NCI-H2227 treated with DMSO at 0.1 percent for 48 hours (cell line): ENCODE measurements around the gene KYNU.
A peak's percentile ranks its signal among the peaks of the same experiment; 100 is the strongest.
"Not testable (repeated sequence)": the region's sequence is repeated elsewhere in the genome, so short reads cannot be mapped to it uniquely, and the experiment has no call there.

Source experiments
- DNase-seq: peaks from one replicate; lab custom pipeline; 2025; lab: John Stamatoyannopoulos, UW

Gene KYNU

DNA sequence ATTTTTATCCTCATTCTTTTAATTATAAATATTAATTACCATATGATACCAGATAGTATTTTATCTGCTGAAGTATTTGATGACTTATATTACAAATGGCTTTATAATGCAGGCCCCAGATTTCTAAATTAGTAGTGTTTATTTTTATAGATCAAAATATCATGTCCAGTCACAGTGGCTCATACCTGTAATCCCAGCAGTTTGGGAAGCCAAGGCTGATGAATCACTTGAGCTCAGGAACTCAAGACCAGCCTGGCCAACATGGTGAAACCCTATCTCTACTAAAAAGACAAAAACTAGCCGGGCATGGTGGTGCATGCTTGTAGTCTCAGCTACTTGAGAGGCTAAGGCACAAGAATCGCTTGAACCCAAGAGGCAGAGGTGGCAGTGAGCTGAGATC lies 151.7 kb downstream of the KYNU start:
- no peak for DNase-seq

DNA sequence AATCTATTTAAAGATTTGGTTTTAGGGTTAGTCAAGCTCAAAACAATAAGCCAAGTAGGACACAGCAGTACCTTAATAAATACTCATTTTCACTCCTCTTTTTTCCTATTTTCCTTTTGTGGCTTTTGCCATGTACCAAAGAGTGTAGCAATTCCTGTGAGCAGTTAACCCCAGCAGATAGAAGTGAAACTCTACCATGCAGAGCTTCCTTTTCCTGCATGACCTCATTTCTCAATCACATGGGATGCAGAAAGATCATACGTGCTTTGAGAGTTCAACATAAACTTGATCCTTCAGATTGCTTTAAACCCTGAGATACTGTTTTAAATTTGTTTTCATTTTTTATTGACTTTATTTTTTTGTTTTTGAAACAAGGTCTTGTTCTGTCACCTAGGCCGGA lies 152.7 kb downstream of the KYNU start:
- DNase-seq, result no peak

DNA sequence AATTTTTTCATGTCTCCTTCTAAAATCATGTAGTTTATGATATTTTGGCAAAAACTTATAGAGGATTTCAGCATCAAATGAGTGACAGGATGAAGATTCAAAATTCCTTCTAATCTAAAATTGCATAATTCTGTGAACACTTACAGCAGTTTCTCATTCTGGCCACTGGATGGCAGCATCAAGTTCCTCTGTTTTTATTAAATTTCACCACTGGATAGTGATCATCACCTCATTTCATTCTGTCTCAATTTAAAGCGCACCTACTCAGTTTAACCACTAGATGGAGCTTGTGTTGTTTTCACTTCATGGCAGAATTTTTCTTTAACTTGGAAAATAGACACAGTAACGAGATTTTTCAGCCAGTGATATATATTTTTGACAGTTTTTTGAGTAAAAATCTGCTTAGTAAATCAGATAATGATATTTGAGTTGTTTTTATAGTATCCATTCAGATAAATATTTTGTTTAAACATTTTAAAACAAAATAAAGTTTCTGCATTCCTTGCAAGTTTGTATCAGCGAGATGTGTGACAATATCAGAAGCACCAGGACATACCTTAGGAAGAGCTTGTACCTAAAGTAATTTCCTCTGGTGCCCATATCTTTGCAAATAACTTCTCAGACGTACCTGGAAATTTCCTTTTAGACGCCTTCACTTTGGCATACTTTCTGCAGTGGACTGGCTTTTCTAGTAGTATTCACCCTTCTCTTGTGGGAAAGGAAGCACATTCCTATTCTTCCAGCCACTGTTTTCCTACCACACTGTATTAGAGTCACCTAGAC lies 157.0 kb downstream of the KYNU start:
- DNase-seq, result peak; percentile 98

DNA sequence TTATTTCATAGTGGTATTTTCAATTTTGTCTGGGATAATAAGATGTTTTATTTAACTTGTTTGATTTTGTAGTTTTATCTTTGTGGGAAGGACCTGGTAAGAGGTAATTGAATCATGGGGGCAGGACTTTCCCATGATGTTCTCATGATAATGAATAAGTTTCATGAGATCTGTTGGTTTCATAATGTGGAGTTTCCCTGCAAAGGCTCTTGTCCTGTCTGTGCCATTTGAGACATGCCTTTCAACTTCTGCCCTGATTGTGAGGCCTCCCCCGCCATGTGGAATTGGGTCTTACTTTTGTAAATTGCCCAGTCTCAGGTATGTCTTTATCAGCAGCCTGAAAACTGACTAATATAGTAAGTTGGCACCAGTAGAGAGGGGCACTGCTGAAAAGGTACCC lies 174.0 kb downstream of the KYNU start:
- DNase-seq, result no peak

DNA sequence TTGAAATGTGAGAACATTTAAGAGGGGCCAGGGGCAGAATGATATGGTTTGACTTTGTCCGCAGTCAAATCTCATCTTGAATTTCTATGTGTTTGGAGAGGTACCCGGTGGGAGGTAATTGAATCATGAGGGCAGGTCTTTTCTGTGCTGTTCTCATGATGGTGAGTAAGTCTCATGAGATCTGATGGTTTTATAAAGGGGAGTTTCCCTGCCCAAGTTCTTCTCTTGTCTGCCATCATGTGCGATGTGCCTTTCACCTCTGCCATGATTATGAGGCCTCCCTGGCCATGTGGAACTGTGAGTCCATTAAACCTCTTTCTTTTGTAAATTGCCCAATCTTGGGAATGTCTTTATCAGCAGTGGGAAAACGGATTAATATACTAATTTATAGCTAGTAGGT lies 176.0 kb downstream of the KYNU start:
- not testable (repeated sequence) for DNase-seq

GRCh38 chr2:143056550-143056949 lies 179.1 kb downstream of the KYNU start:
- no peak for DNase-seq

- DNase-seq, result no peak
These were observed 181.4 kb downstream of the KYNU start for GRCh38 chr2:143058851-143059250.

- no peak for DNase-seq
These were observed 186.2 kb downstream of the KYNU start for GRCh38 chr2:143063612-143064200.

- no peak for DNase-seq
These were observed 190.6 kb downstream of the KYNU start for GRCh38 chr2:143068094-143068493.

DNA sequence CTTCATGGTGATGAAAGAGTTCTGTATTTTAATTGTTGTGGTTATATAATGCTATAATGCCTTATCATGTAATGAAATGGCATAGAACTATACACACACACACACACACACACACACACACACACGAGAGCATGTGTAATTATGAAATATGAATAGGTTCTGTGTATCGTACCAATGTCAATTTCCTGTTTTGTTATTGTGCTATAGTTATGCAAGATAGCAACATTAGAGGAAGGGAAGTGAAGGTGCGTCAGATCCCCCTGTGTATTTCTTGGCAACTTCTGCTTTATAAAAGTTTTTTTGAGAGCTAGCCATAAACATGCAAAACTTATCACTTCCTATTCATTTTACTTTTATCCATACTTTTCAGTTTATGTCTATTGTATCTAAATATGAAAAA lies 191.0 kb downstream of the KYNU start:
- DNase-seq, result no peak

DNA sequence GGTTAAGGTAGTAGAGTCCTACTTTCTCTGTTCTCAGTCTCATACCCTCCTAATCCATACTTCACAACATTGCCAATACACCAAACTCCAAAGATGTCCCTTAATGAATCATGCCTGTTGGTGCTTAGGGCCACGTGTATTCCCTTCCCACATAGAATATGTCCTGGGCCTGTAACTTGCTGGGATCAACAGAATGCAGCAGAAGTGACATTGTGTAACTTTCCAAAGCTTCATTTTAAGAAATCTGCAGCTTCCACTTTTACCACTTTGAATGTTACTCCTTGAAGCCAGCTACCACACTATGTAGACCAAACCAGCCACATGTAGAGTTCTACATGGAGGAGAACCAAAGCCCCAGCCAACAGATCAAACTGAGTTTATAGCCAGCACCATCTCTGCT lies 193.2 kb downstream of the KYNU start:
- DNase-seq, result no peak

DNA sequence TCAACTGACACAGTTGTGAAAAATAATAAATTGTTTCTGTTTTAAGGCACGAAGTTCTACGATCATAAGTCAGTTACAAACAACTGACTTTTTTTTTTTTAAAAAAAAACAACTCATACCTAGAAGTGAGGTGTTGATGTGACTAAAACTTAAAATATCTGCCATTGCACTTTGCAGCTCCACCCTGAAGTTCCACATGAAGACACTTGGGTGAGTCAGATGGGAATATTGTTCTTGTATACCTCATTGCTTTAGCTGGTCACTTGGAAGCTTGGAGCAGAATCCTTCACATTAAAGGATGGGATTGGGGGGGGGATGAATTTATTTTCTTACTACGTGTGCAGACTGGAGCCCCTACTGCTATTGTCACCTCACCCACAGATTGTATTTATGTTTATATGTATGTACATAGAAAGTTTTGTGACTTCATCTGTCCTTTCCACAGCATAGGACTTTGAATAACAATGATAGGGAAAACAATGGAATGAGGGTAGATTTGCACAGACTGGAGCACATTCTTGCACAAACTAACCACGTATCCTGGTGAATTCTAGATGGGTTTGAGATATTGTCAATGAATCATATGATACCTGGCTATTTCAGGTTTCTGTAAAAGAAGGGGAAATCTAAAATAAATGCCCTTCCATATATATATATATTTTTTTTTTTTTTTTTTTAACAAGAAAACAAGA lies 193.9 kb downstream of the KYNU start:
- DNase-seq, result no peak

- not testable (repeated sequence) for DNase-seq
These were observed 197.4 kb downstream of the KYNU start for GRCh38 chr2:143074913-143075312.

DNA sequence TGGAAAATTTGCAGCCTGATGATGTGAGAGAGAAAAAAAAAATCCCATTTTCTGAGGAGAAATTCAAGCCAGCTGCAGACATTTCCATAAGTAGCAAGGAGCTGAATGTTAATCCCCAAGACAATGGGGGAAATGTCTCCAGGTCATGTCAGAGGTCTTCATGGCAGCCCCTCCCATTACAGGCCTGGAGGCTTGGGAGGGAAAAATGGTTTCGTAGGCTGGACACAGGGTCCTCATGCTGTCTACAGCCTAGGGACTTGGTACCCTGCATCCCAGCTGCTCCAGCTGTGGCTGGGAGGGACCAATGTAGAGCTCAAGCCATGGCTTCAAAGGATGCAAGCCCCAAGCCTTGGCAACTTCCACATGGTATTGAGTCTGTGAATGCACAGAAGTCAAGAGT lies 198.2 kb downstream of the KYNU start:
- DNase-seq, result no peak

- DNase-seq, result no peak
These were observed 200.6 kb downstream of the KYNU start for GRCh38 chr2:143078104-143078503.

DNA sequence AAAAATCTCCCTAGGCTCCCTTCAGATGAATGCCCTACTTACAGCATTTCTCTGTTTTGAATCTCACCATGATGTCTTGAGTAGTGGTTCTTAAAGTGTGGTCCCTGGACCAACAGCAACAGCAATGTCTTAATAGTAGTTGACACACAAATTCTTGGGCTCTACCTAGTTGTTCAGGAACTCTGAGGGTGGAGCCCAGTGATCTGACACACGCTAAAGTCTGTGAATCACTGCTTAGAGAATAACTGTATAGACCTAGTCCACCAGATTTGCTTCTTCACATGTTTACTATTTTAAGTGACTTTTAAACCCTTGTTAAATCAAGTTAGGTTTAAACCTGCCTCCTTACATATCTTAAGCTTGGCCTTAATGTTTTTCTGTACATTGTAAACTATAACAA lies 204.2 kb downstream of the KYNU start:
- no peak for DNase-seq

DNA sequence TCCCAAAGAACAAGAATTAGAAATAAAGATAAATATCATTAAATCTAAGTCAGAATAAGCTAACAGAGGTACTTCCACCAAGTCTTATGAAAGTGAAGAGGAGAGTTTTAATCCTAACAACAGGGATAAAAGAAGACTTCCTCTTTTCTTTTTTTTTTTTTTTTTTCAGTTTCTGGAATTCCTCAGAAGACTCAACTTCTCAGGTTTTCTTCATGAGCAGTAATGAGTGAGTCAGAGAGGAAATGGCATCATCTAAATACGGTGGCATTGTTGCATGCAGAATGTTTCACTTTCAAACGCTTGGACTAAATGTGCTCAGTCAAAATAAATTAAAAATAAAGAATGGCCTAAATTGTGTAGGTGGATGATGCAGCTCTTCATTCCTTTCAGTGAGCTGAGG lies 206.2 kb downstream of the KYNU start:
- no peak for DNase-seq

GRCh38 chr2:143084462-143084861 lies 207.0 kb downstream of the KYNU start:
- DNase-seq, result no peak

- DNase-seq, result no peak
These were observed 207.8 kb downstream of the KYNU start for GRCh38 chr2:143085125-143085784.

DNA sequence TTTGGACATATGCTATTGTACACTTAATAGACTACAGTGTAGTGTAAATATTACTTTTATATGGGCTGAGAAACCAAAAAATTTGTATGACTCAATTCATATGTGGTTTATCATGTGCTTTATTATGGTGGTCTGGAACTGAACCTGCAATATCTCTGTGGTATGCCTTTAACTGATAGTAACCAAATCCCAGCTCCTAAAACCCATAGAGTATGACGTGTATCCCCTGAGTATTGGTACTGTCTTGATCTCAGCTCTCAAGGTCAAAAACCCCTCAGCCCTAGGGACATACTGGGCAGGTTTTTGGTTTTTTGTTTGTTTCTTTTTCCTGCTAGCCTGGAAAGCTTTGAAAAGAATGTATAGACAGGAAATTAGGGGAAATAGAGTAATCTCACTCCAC lies 209.6 kb downstream of the KYNU start:
- no peak for DNase-seq

GRCh38 chr2:143088388-143088787 lies 210.9 kb downstream of the KYNU start:
- DNase-seq, result no peak

GRCh38 chr2:143089520-143089919 lies 212.1 kb downstream of the KYNU start:
- not testable (repeated sequence) for DNase-seq
